Measurements from ENCODE around the gene GLT8D1.
A peak's percentile ranks its signal among the peaks of the same experiment; 100 is the strongest.
"Not testable (repeated sequence)": the region's sequence is repeated elsewhere in the genome, so short reads cannot be mapped to it uniquely, and the experiment has no call there.

Gene GLT8D1

GRCh38 chr3:52705688-52706686 lies at the start of gene GLT8D1, which contains the start of gene SPCS1:
Gene GLT8D1, minus strand, starts transcription at chr3:52705791. Its CDS starts 5,331 bp downstream, at chr3:52700460.
Gene SPCS1, plus strand, starts transcription at chr3:52706106. Its CDS starts 141 bp downstream, at chr3:52706247.
- peak; percentile 67 for DNase-seq (ENCODE audit: low read depth, low spot score)

GRCh38 chr3:52754373-52754772 lies 48.8 kb upstream of the GLT8D1 start:
- DNase-seq (ENCODE audit: low read depth, low spot score): no peak

- no peak for DNase-seq (ENCODE audit: low read depth, low spot score)
Observed at GRCh38 chr3:52752045-52752660, 46.6 kb upstream of the GLT8D1 start.

GRCh38 chr3:52743721-52744120 lies 38.1 kb upstream of the GLT8D1 start:
- no peak for DNase-seq (ENCODE audit: low read depth, low spot score)

- DNase-seq (ENCODE audit: low read depth, low spot score): no peak
Observed at GRCh38 chr3:52743152-52743551, 37.6 kb upstream of the GLT8D1 start.

- no peak for DNase-seq (ENCODE audit: low read depth, low spot score)
Observed at GRCh38 chr3:52742418-52743041, 36.9 kb upstream of the GLT8D1 start.

- no peak for DNase-seq (ENCODE audit: low read depth, low spot score)
Observed at GRCh38 chr3:52739730-52740129, 34.1 kb upstream of the GLT8D1 start.

- no peak for DNase-seq (ENCODE audit: low read depth, low spot score)
Observed at GRCh38 chr3:52733256-52733891, 27.8 kb upstream of the GLT8D1 start.

GRCh38 chr3:52731590-52731989 lies 26.0 kb upstream of the GLT8D1 start:
- DNase-seq (ENCODE audit: low read depth, low spot score): no peak

GRCh38 chr3:52730681-52731080 lies 25.1 kb upstream of the GLT8D1 start:
- DNase-seq (ENCODE audit: low read depth, low spot score): no peak

- DNase-seq (ENCODE audit: low read depth, low spot score): not testable (repeated sequence)
Observed at GRCh38 chr3:52728753-52729152, 23.2 kb upstream of the GLT8D1 start.

- no peak for DNase-seq (ENCODE audit: low read depth, low spot score)
Observed at GRCh38 chr3:52724511-52724910, 18.9 kb upstream of the GLT8D1 start.

- no peak for DNase-seq (ENCODE audit: low read depth, low spot score)
Observed at GRCh38 chr3:52723935-52724334, 18.3 kb upstream of the GLT8D1 start.

- no peak for DNase-seq (ENCODE audit: low read depth, low spot score)
Observed at GRCh38 chr3:52722491-52722890, 16.9 kb upstream of the GLT8D1 start.

GRCh38 chr3:52721730-52722008 lies 16.1 kb upstream of the GLT8D1 start:
- no peak for DNase-seq (ENCODE audit: low read depth, low spot score)

- no peak for DNase-seq (ENCODE audit: low read depth, low spot score)
Observed at GRCh38 chr3:52721002-52721729, 15.6 kb upstream of the GLT8D1 start.

GRCh38 chr3:52719618-52720017 lies 14.0 kb upstream of the GLT8D1 start:
- DNase-seq (ENCODE audit: low read depth, low spot score): no peak

GRCh38 chr3:52715714-52716305 lies 10.2 kb upstream of the GLT8D1 start:
- DNase-seq (ENCODE audit: low read depth, low spot score): no peak

- DNase-seq (ENCODE audit: low read depth, low spot score): no peak
Observed at GRCh38 chr3:52714335-52715302, 9.0 kb upstream of the GLT8D1 start.
